IPS DF 4.7 (cell line): ENCODE data around the gene LRCH1.
"Not testable (repeated sequence)": the region's sequence is repeated elsewhere in the genome, so short reads cannot be mapped to it uniquely, and the experiment has no call there.

ENCODE experiments used
- DNase-seq: peaks from one replicate; pipeline ENCODE4 v3.0.0-alpha.2; 2013; ENCODE audit warnings: low spot score; ENCODE audit errors: extremely low read depth

The LRCH1 gene

GRCh38 chr13:46552889-46553520 is at the start of gene LRCH1:
Gene LRCH1, plus strand, starts transcription at chr13:46553170. Its CDS starts 227 bp downstream, at chr13:46553397.
- no peak for DNase-seq

- no peak for DNase-seq
These were observed 48.9 kb upstream of the LRCH1 start for GRCh38 chr13:46504036-46504435.

GRCh38 chr13:46507981-46508380 is 45.0 kb upstream of the LRCH1 start:
- no peak for DNase-seq

GRCh38 chr13:46509981-46510380 is 43.0 kb upstream of the LRCH1 start:
- DNase-seq, result no peak

GRCh38 chr13:46515803-46516202 is 37.2 kb upstream of the LRCH1 start:
- no peak for DNase-seq

GRCh38 chr13:46516599-46517338 is 36.2 kb upstream of the LRCH1 start:
- no peak for DNase-seq

- DNase-seq, result not testable (repeated sequence)
These were observed 35.2 kb upstream of the LRCH1 start for GRCh38 chr13:46517748-46518147.

GRCh38 chr13:46519182-46519581 is 33.8 kb upstream of the LRCH1 start:
- DNase-seq, result no peak

- no peak for DNase-seq
These were observed 32.8 kb upstream of the LRCH1 start for GRCh38 chr13:46520166-46520565.

GRCh38 chr13:46521486-46521885 is 31.5 kb upstream of the LRCH1 start:
- DNase-seq, result no peak

GRCh38 chr13:46521921-46522747 is 30.8 kb upstream of the LRCH1 start:
- no peak for DNase-seq

GRCh38 chr13:46522748-46523030 is 30.3 kb upstream of the LRCH1 start:
- DNase-seq, result no peak

- no peak for DNase-seq
These were observed 28.8 kb upstream of the LRCH1 start for GRCh38 chr13:46523972-46524752.

GRCh38 chr13:46526100-46526735 is 26.8 kb upstream of the LRCH1 start:
- DNase-seq, result no peak

GRCh38 chr13:46526740-46527139 is 26.2 kb upstream of the LRCH1 start:
- DNase-seq, result no peak

GRCh38 chr13:46527237-46527636 is 25.7 kb upstream of the LRCH1 start:
- no peak for DNase-seq

- DNase-seq, result no peak
These were observed 23.6 kb upstream of the LRCH1 start for GRCh38 chr13:46529216-46529919.

GRCh38 chr13:46530084-46530935 is 22.7 kb upstream of the LRCH1 start:
- DNase-seq, result no peak

- DNase-seq, result no peak
These were observed 21.0 kb upstream of the LRCH1 start for GRCh38 chr13:46531953-46532352.

GRCh38 chr13:46535002-46535401 is 18.0 kb upstream of the LRCH1 start:
- no peak for DNase-seq
